ENCODE results near the gene ZKSCAN4. TPM values are rescaled to one million over a fixed set of nuclear protein-coding genes. Genes with fewer than 3 reads are reported as not detected.
A peak's percentile ranks its signal among the peaks of the same experiment; 100 is the strongest.

ZKSCAN4 gene
- total RNA-seq, 1 donor from 2014 or later: 3.9 TPM

GRCh38 chr6:28213213-28213523, 38.9 kb downstream of the ZKSCAN4 start:
- FAIRE-seq (no peak), DNase-seq (ENCODE audit: low read depth) (no peak)
- H3K9me3 Mint-ChIP-seq (ENCODE audit: unreplicated experiment): no peaks in the 10 kb centered on the region
- no peaks in the 10 kb centered on the region for H3K79me2 ChIP-seq (ENCODE audit: insufficient read depth, low read length)
- no peak overlapping the region for H3K27ac Mint-ChIP-seq (ENCODE audit: unreplicated experiment)
- no peak overlapping the region for H3K9ac ChIP-seq (ENCODE audit: low read length)
- H2AFZ ChIP-seq (ENCODE audit: low read depth, low read length): no peak overlapping the region
- no peaks in the 10 kb centered on the region for H3K36me3 Mint-ChIP-seq (ENCODE audit: low read depth, unreplicated experiment)
- H3K9me3 ChIP-seq (ENCODE audit: insufficient read depth, low read depth, low read length): no peaks in the 10 kb centered on the region
- H3K4me2 ChIP-seq (ENCODE audit: low read length): peak overlapping the region; percentile 96
- H3K27me3 ChIP-seq (ENCODE audit: insufficient read depth, low read length): peaks cover 41% of the 10 kb centered on the region
- no peaks in the 10 kb centered on the region for H3K4me1 Mint-ChIP-seq (ENCODE audit: low read depth, unreplicated experiment)
- no peaks in the 10 kb centered on the region for H3K36me3 ChIP-seq (ENCODE audit: insufficient read depth, low read length)
- TF ChIP-seq, protein P1, sequence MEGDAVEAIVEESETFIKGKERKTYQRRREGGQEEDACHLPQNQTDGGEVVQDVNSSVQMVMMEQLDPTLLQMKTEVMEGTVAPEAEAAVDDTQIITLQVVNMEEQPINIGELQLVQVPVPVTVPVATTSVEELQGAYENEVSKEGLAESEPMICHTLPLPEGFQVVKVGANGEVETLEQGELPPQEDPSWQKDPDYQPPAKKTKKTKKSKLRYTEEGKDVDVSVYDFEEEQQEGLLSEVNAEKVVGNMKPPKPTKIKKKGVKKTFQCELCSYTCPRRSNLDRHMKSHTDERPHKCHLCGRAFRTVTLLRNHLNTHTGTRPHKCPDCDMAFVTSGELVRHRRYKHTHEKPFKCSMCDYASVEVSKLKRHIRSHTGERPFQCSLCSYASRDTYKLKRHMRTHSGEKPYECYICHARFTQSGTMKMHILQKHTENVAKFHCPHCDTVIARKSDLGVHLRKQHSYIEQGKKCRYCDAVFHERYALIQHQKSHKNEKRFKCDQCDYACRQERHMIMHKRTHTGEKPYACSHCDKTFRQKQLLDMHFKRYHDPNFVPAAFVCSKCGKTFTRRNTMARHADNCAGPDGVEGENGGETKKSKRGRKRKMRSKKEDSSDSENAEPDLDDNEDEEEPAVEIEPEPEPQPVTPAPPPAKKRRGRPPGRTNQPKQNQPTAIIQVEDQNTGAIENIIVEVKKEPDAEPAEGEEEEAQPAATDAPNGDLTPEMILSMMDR (IDR thresholded peaks at IDR 0.05; ENCODE audit: insufficient read depth, low read depth, low read length): no peak
- no peak for TF ChIP-seq EZH2 (IDR thresholded peaks at IDR 0.05; ENCODE audit: insufficient read depth, low read length)
- H3K4me3 ChIP-seq (ENCODE audit: insufficient read depth, low read depth, low read length): peak overlapping the region; percentile 82
- H3K4me1 ChIP-seq (ENCODE audit: insufficient read depth, low read length): peaks cover 4% of the 10 kb centered on the region
- H3K4me3 Mint-ChIP-seq (ENCODE audit: unreplicated experiment): peak overlapping the region; percentile 87
- H4K20me1 ChIP-seq (ENCODE audit: insufficient read depth, low read length): no peaks in the 10 kb centered on the region
- H3K27me3 Mint-ChIP-seq (ENCODE audit: low read depth, unreplicated experiment): peaks cover 43% of the 10 kb centered on the region
- H3K27ac ChIP-seq (ENCODE audit: low read depth, low read length): no peak overlapping the region

DNA sequence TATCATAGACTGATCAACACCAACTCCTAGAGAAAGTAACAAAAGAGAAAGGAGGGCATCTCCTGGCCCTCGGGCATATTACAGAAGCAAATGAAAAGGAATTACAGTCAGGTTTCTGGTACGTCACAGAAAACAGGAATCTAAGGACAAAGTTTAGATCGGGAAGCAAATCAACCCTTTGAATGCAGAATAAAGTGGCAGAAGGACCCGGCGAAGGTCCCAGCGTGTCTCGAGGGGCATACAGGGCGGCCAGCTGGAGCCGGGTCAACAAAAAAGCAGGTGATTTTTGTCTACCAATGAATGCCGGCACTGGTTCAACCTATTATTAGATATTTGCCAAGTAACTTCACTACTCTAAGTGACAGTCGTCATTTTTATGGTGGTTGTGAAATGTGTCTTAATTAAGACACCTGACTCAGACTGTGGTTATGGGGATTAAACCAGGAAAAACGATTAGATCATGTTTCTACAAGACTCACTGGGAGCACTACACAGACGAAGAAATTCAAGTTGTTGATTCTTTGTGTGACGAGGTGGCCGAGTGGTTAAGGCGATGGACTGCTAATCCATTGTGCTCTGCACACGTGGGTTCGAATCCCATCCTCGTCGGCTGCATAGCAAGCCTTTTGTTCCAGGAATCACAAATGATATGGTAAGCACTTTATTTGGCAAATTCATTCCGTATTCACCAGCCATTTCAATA, 39.4 kb downstream of the ZKSCAN4 start:
- Histone ChIP-seq H3K79me2 (ENCODE audit: insufficient read depth, low read length) (no peaks in the 10 kb centered on the region), H3K4me3 (ENCODE audit: insufficient read depth, low read depth, low read length) (peak overlapping the region; percentile 82), H4K20me1 (ENCODE audit: insufficient read depth, low read length) (no peaks in the 10 kb centered on the region), H3K9ac (ENCODE audit: low read length) (peak overlapping the region; percentile 77), H3K36me3 (ENCODE audit: insufficient read depth, low read length) (no peaks in the 10 kb centered on the region), H3K4me1 (ENCODE audit: insufficient read depth, low read length) (peaks cover 9% of the 10 kb centered on the region), H3K9me3 (ENCODE audit: insufficient read depth, low read depth, low read length) (no peaks in the 10 kb centered on the region), H3K27ac (ENCODE audit: low read depth, low read length) (no peak overlapping the region), H2AFZ (ENCODE audit: low read depth, low read length) (peak overlapping the region; percentile 79), H3K4me2 (ENCODE audit: low read length) (peak overlapping the region; percentile 96), H3K27me3 (ENCODE audit: insufficient read depth, low read length) (peaks cover 46% of the 10 kb centered on the region)
- Mint-ChIP-seq H3K4me1 (ENCODE audit: low read depth, unreplicated experiment) (peaks cover 2% of the 10 kb centered on the region), H3K27ac (ENCODE audit: unreplicated experiment) (peak overlapping the region; percentile 49), H3K9me3 (ENCODE audit: unreplicated experiment) (no peaks in the 10 kb centered on the region), H3K4me3 (ENCODE audit: unreplicated experiment) (peak overlapping the region; percentile 87), H3K36me3 (ENCODE audit: low read depth, unreplicated experiment) (no peaks in the 10 kb centered on the region), H3K27me3 (ENCODE audit: low read depth, unreplicated experiment) (peaks cover 47% of the 10 kb centered on the region)
- peak; percentile 76 for DNase-seq (ENCODE audit: low read depth)
- peak; percentile 23 for FAIRE-seq
- TF ChIP-seq, protein P1 (IDR thresholded peaks at IDR 0.05; ENCODE audit: insufficient read depth, low read depth, low read length): peak; percentile 17
- no peak for TF ChIP-seq EZH2 (IDR thresholded peaks at IDR 0.05; ENCODE audit: insufficient read depth, low read length)

DNA sequence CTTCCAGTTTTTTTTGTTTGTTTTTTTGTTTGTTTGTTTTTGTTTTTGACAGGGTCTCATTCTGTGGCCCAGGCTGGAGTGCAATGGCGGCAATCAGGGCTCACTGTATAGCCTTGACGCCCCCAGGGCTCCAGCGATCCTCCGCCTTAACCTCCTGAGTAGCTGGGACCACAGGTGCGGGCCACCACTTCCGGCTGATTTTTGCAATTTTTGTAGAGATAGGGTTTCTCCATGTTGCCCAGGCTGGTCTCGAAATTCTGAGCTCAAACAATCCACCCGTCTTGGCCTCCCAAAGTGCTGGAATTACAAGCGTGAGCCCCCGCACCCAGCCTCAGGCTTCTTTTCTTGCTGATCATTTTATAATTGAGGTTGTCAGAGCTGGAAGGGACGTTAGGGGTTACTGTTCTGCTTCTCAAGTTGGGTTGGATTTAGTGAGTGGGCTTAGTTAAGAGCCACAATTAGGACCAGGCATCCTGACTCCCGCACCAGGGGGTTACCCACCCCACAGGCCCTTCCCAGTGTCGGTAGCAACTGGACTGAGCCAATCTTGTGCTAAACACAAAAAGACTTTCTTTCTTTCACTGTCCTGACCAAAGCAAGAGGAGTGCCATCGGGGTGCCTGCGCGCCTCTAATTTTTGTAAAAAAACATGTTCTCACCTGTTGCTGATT, 40.1 kb downstream of the ZKSCAN4 start:
- Mint-ChIP-seq H3K4me1 (ENCODE audit: low read depth, unreplicated experiment) (peaks cover 5% of the 10 kb centered on the region), H3K4me3 (ENCODE audit: unreplicated experiment) (peak overlapping the region; percentile 87), H3K9me3 (ENCODE audit: unreplicated experiment) (no peaks in the 10 kb centered on the region), H3K27ac (ENCODE audit: unreplicated experiment) (peak overlapping the region; percentile 49), H3K27me3 (ENCODE audit: low read depth, unreplicated experiment) (peaks cover 54% of the 10 kb centered on the region), H3K36me3 (ENCODE audit: low read depth, unreplicated experiment) (no peaks in the 10 kb centered on the region)
- Histone ChIP-seq H3K27ac (ENCODE audit: low read depth, low read length) (no peak overlapping the region), H3K79me2 (ENCODE audit: insufficient read depth, low read length) (no peaks in the 10 kb centered on the region), H3K9me3 (ENCODE audit: insufficient read depth, low read depth, low read length) (no peaks in the 10 kb centered on the region), H3K27me3 (ENCODE audit: insufficient read depth, low read length) (peaks cover 52% of the 10 kb centered on the region), H3K4me2 (ENCODE audit: low read length) (peak overlapping the region; percentile 96), H3K4me1 (ENCODE audit: insufficient read depth, low read length) (peaks cover 16% of the 10 kb centered on the region), H3K9ac (ENCODE audit: low read length) (peak overlapping the region; percentile 77), H3K36me3 (ENCODE audit: insufficient read depth, low read length) (no peaks in the 10 kb centered on the region), H3K4me3 (ENCODE audit: insufficient read depth, low read depth, low read length) (peak overlapping the region; percentile 82), H2AFZ (ENCODE audit: low read depth, low read length) (peak overlapping the region; percentile 79), H4K20me1 (ENCODE audit: insufficient read depth, low read length) (no peaks in the 10 kb centered on the region)
- TF ChIP-seq, protein P1 (IDR thresholded peaks at IDR 0.05; ENCODE audit: insufficient read depth, low read depth, low read length): no peak
- TF ChIP-seq EZH2 (IDR thresholded peaks at IDR 0.05; ENCODE audit: insufficient read depth, low read length): peak; percentile 13
- DNase-seq (ENCODE audit: low read depth): no peak
- FAIRE-seq: no peak
